GM12878 (cell line): Measurements from ENCODE around the gene SLCO2A1. TPM values are rescaled to one million over a fixed set of nuclear protein-coding genes. Genes with fewer than 3 reads are reported as not detected.

ENCODE experiments used
- ATAC-seq: fragments of 200-7000 bp; cut with Tn5 transposase; 3 replicates; pipeline ENCODE4 v1.9.1; 2020; ENCODE audit warnings: mild to moderate bottlenecking, moderate library complexity
- BruUV-seq: library from RNA; stranded (reverse); fragments of 400-500 nt; replicated peaks from 2 replicates; lab custom pipeline; 2021; lab: Mats Ljungman, UMichigan
- CTCF ChIA-PET: fragments of 300-600 bp; sonication (Branson Sonifier 250); formaldehyde crosslinking; extraction: SDS; loops from one replicate; lab custom pipeline; 2021; ENCODE audit warnings: inconsistent platforms; lab: Yijun Ruan, JAX
- POLR2A ChIA-PET: fragments of 350-600 bp; formaldehyde crosslinking; extraction: SDS; loops from one replicate; lab custom pipeline; 2021; ENCODE audit warnings: inconsistent platforms; lab: Charles Lee
- RAD21 ChIA-PET: fragments of 300-600 bp; sonication (Branson Sonifier 250); formaldehyde crosslinking; loops from one replicate; lab custom pipeline; 2023; ENCODE audit warnings: antibody characterized with exemption; ENCODE audit not compliant: unreplicated experiment; lab: Charles Lee
- SMC1A ChIA-PET: fragments of 300-600 bp; sonication (Branson Sonifier 250); formaldehyde crosslinking; loops from one replicate; lab custom pipeline; 2023; ENCODE audit not compliant: unreplicated experiment, uncharacterized antibody; lab: Charles Lee
- DNase-seq: peaks from one replicate; pipeline ENCODE4 v3.0.0-alpha.2; 2011; ENCODE audit warnings: low read depth, low spot score
- FAIRE-seq: peaks from 3 replicates; lab custom pipeline; 2011; peaks lifted over from hg19 to GRCh38; lab: Jason Lieb, UNC
- H2AFZ ChIP-seq: 2 replicates; pipeline ENCODE4 v1.6.0; 2011; ENCODE audit warnings: low read depth, low read length, control low read depth; ENCODE audit not compliant: control insufficient read depth
- H3K27ac ChIP-seq: 2 replicates; pipeline ENCODE4 v1.5.1; 2011; ENCODE audit warnings: control low read depth; ENCODE audit not compliant: control insufficient read depth, insufficient read depth
- H3K27me3 ChIP-seq, 2 experiments: replicated peaks in 1 of 2; 2 replicates each; pipeline versions ENCODE4 v1.6.0 to v1.6.1; 2011; ENCODE audit warnings: low read length in 1 of 2; ENCODE audit not compliant: control insufficient read depth in 2 of 2, insufficient read depth in 2 of 2
- H3K36me3 ChIP-seq, 2 experiments: 2 replicates each; pipeline ENCODE4 v1.5.1; 2011; ENCODE audit warnings: low read length in 1 of 2; ENCODE audit not compliant: control insufficient read depth in 2 of 2, insufficient read depth in 2 of 2
- H3K4me1 ChIP-seq: 2 replicates; pipeline ENCODE4 v1.6.1; 2011; ENCODE audit warnings: mild to moderate bottlenecking, low read length, moderate library complexity, mixed read lengths; ENCODE audit not compliant: control insufficient read depth, insufficient read depth
- H3K4me2 ChIP-seq: 2 replicates; pipeline ENCODE4 v1.6.0; 2011; ENCODE audit warnings: control low read depth; ENCODE audit not compliant: control insufficient read depth, insufficient read depth
- H3K4me3 ChIP-seq: fragments of 200-600 bp; sonication (generic); 2 replicates; pipeline ENCODE4 v1.5.1; 2016
- H3K79me2 ChIP-seq: 2 replicates; pipeline ENCODE4 v1.6.0; 2011; ENCODE audit warnings: low read length; ENCODE audit not compliant: control insufficient read depth, insufficient read depth
- H3K9ac ChIP-seq: 2 replicates; pipeline ENCODE4 v1.8.0; 2011; ENCODE audit warnings: low read length, control low read depth, mixed read lengths; ENCODE audit not compliant: control insufficient read depth, insufficient read depth
- H3K9me3 ChIP-seq: replicated peaks from 3 replicates; pipeline ENCODE4 v1.5.1; 2011; ENCODE audit warnings: mild to moderate bottlenecking, low read length; ENCODE audit not compliant: control insufficient read depth, insufficient read depth
- H4K20me1 ChIP-seq: 2 replicates; pipeline ENCODE4 v1.6.0; 2011; ENCODE audit not compliant: control insufficient read depth, insufficient read depth
- BACH1 ChIP-seq: fragments of 450-650 bp; IDR thresholded peaks from 2 replicates; pipeline ENCODE4 v1.6.1; 2017; ENCODE audit warnings: mild to moderate bottlenecking, borderline replicate concordance
- MEF2B ChIP-seq: fragments of 450-650 bp; IDR thresholded peaks from 2 replicates; pipeline ENCODE4 v1.6.1; 2018; ENCODE audit warnings: mild to moderate bottlenecking, moderate library complexity; ENCODE audit not compliant: partially characterized antibody, poor library complexity, severe bottlenecking
- RAD21 ChIP-seq: IDR thresholded peaks from 2 replicates; pipeline ENCODE4 v1.6.1; 2011; ENCODE audit warnings: mild to moderate bottlenecking, low read depth, low read length, moderate library complexity; ENCODE audit not compliant: insufficient read depth
- SMARCA5 ChIP-seq: fragments of 450-650 bp; IDR thresholded peaks from 2 replicates; pipeline ENCODE4 v1.6.1; 2017; ENCODE audit warnings: mild to moderate bottlenecking
- ZZZ3 ChIP-seq: IDR thresholded peaks from 2 replicates; pipeline ENCODE4 v1.6.1; 2011; ENCODE audit warnings: low read depth; ENCODE audit not compliant: control insufficient read depth, insufficient read length
- WGBS: methylation state at CpG from one replicate; pipeline ENCODE4 v1.1.6; 2016; ENCODE audit warnings: low lambda C conversion rate; ENCODE audit not compliant: insufficient replicate concordance, insufficient coverage; ENCODE audit errors: missing lambda C conversion rate; 5-methylcytosine and 5-hydroxymethylcytosine counted together
- in situ Hi-C: fragments of 300-500 bp; cut with MboI; formaldehyde crosslinking; loops from 9 replicates; pipeline ENCODE4 v1.14.3; 2018; ENCODE audit warnings: mixed read lengths
- intact Hi-C: fragments of 100-400 bp; cut with micrococcal nuclease; formaldehyde crosslinking; loops from one replicate; pipeline ENCODE4 v1.14.2; 2022; ENCODE audit not compliant: unreplicated experiment
- polyA plus RNA-seq, 11 experiments: library from polyadenylated mRNA; depleted of rRNA in 4 of 11; unstranded in 6 of 11; stranded (reverse) in 5 of 11; fragments of >200 nt; fragmentation: Nextera tagmentation in 4 of 11; fragmentation: Illumina TruSeq in 1 of 11; extraction: Ambion mirVana in 4 of 11; extraction: Trizol in 1 of 11; gene quantifications; 1 replicate in 1 of 11; 2 replicates in 10 of 11; pipeline versions ENCODE4 v1.2.1 to v1.2.3, GENCODE V29; 2011 to 2016; ENCODE audit warnings: inconsistent platforms in 2 of 11, missing spikeins in 2 of 11, low read depth in 1 of 11
- total RNA-seq, 4 experiments: library from RNA; depleted of rRNA in 3 of 4; stranded (reverse); fragments of >200 nt in 3 of 4; fragmentation: Illumina TruSeq in 1 of 4; extraction: Trizol in 1 of 4; gene quantifications; 2 replicates each; pipeline versions ENCODE4 v1.2.1 to v1.2.3, GENCODE V29; 2013 to 2021
- TF ChIP-seq, protein P1 (sequence below): IDR thresholded peaks from 2 replicates; pipeline ENCODE4 v1.6.1; 2011; ENCODE audit warnings: borderline replicate concordance, low read depth, mild to moderate bottlenecking, moderate library complexity, mixed read lengths, low read length; ENCODE audit not compliant: insufficient read depth; ENCODE audit errors: extremely low read length

The SLCO2A1 gene
- total and polyA plus RNA-seq, 10 of the 15 experiments (the other 5 are each of a cell fraction or from before 2014, with no cell fraction given) = 0.05 TPM; not detected in 9

- ChIA-PET CTCF (no interaction called here), RAD21 (no interaction called here), POLR2A (no interaction called here), SMC1A (no interaction called here)
- no peaks in the 10 kb centered on the region for H3K9me3 ChIP-seq
- no peaks in the 10 kb centered on the region; a peak in 1 of 4 replicates for H3K27me3 ChIP-seq
- H3K4me3 ChIP-seq = no peak overlapping the region
- TF ChIP-seq ZZZ3 (no peak), BACH1 (no peak), SMARCA5 (no peak), RAD21 (no peak), MEF2B (no peak)
- TF ChIP-seq, protein P1, sequence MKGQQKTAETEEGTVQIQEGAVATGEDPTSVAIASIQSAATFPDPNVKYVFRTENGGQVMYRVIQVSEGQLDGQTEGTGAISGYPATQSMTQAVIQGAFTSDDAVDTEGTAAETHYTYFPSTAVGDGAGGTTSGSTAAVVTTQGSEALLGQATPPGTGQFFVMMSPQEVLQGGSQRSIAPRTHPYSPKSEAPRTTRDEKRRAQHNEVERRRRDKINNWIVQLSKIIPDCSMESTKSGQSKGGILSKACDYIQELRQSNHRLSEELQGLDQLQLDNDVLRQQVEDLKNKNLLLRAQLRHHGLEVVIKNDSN = no peak
- H3K9ac ChIP-seq = no peak overlapping the region
- H4K20me1 ChIP-seq = no peaks in the 10 kb centered on the region
- H3K4me1 ChIP-seq = no peaks in the 10 kb centered on the region
- no peak for FAIRE-seq
- H3K27ac ChIP-seq = no peak overlapping the region
- intact Hi-C loops (no loop called here), in situ Hi-C loops (no loop called here)
- ATAC-seq = no peak
- H3K79me2 ChIP-seq = no peaks in the 10 kb centered on the region
- no peak overlapping the region for H3K4me2 ChIP-seq
- DNase-seq = no peak
- no peak overlapping the region for H2AFZ ChIP-seq
- 57% methylated on average over 5 of the region's 5 CpGs for WGBS
- no TSS peak for BruUV-seq
- no peaks in the 10 kb centered on the region for H3K36me3 ChIP-seq
These were observed 20.3 kb downstream of the SLCO2A1 start for GRCh38 chr3:134009345-134010000.
